GM12892 (cell line): ENCODE data around the gene RNF145.

Experiments
- POLR2A ChIP-seq: IDR thresholded peaks from 2 replicates; pipeline ENCODE4 v1.6.1; 2011; ENCODE audit warnings: low read depth, low read length, control low read depth
- TAF1 ChIP-seq: IDR thresholded peaks from 2 replicates; pipeline ENCODE4 v1.6.1; 2011; ENCODE audit warnings: low read depth, mild to moderate bottlenecking, control low read depth, low read length, borderline replicate concordance

GRCh38 chr5:159152876-159153275, 56.5 kb downstream of the RNF145 start:
- TF ChIP-seq TAF1 (no peak), POLR2A (no peak)
